ENCODE data around the gene C6orf62.
"Not testable (repeated sequence)": the region's sequence is repeated elsewhere in the genome, so short reads cannot be mapped to it uniquely, and the experiment has no call there.

C6orf62 gene

DNA sequence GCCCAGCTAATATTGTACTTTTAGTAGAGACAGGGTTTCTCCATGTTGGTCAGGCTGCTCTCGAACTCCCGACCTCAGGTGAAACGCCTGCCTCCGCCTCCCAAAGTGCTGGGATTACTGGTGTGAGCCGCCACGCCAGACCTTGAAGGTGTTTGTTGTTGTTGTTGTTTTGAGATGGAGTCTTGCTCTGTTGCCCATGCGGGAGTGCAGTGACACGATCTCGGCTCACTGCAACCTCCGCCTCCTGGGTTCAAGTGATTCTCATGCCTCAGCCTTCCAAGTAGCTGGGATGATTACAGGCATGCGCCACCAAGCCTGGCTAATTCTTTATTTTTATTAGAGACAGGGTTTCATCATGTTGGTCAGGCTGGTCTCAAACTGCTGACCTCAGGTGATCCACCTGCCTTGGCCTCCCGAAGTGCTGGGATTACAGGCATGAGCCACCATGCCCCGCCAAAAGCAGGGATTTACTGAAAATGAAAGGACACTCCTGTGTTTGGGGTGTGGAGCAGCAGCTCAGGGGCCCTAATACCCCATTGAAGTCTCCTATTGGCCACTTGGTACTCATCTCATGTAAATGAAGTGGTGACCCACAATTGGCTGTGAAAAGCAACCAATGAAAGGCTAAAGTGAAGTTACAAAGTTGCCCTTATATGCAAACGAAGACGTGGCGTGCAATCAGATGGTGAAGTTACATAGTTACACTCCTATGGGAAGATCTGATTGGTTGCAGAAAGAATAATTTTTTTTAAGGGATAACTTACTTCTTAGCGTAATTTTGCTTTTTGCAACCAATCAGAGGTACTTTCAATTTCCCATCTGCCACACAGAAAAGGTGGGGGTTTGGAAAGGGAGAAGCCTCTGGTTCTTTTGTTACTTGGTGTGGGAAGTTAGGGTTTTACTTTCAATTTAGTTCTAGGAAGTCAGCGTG, 50.6 kb downstream of the C6orf62 start:
- H3K36me3 ChIP-seq (ENCODE audit: control insufficient read depth in 2 of 2, insufficient read depth in 1 of 2, low read length in 2 of 2) = peaks cover 4 to 18% of the 10 kb centered on the region in 2 experiments; a peak in 2 of 3 replicates
- H3K27ac ChIP-seq (ENCODE audit: extremely low read depth, low read depth, low read length); H3K9me3 ChIP-seq (ENCODE audit: control insufficient read depth, insufficient read depth, low read depth, low read length); H3K4me3 ChIP-seq (ENCODE audit: low read depth, low read length); H3K4me1 ChIP-seq (ENCODE audit: control insufficient read depth, insufficient read depth, low read length); POLR2A ChIA-PET: not testable (repeated sequence)
- CTCF ChIA-PET = interaction anchor here (0.6 to 2.4 kb wide), 2 partner anchors 85 to 238 kb away, joined by 3 to 11 read pairs; no protein-coding TSS in a partner anchor

DNA sequence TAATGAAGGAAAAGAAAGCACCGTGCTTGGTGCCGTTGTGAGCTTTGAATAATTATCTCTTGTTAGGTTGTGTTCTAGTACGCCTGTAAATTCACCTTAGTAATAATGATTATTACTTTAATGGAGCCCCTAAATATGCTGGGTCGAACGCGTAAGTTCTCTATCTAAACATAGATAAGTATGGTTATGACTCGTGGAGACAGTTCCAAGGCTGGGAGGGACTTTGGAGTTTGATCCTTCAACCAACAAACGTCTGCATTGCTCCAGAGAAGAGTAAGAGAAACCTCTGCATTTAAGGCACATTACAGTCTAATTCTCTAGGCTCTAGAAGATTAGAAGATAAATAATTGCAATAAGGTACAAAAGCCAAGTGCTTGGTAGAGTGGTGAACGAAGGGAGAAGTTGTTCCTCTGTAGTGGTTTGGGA, 51.6 kb downstream of the C6orf62 start:
- Histone ChIP-seq H3K27ac (ENCODE audit: extremely low read depth, low read depth, low read length) (peak overlapping the region; percentile 64), H3K9me3 (ENCODE audit: control insufficient read depth, insufficient read depth, low read depth, low read length) (no peaks in the 10 kb centered on the region), H3K4me1 (ENCODE audit: control insufficient read depth, insufficient read depth, low read length) (no peaks in the 10 kb centered on the region; the same call in 1 of the 2 replicates), H3K4me3 (ENCODE audit: low read depth, low read length) (peak overlapping the region; percentile 93), H3K36me3 (ENCODE audit: control insufficient read depth in 2 of 2, insufficient read depth in 1 of 2, low read length in 2 of 2) (peaks cover 9 to 27% of the 10 kb centered on the region in 2 experiments; a peak in 2 of 3 replicates)
- TF ChIP-seq, protein P1, sequence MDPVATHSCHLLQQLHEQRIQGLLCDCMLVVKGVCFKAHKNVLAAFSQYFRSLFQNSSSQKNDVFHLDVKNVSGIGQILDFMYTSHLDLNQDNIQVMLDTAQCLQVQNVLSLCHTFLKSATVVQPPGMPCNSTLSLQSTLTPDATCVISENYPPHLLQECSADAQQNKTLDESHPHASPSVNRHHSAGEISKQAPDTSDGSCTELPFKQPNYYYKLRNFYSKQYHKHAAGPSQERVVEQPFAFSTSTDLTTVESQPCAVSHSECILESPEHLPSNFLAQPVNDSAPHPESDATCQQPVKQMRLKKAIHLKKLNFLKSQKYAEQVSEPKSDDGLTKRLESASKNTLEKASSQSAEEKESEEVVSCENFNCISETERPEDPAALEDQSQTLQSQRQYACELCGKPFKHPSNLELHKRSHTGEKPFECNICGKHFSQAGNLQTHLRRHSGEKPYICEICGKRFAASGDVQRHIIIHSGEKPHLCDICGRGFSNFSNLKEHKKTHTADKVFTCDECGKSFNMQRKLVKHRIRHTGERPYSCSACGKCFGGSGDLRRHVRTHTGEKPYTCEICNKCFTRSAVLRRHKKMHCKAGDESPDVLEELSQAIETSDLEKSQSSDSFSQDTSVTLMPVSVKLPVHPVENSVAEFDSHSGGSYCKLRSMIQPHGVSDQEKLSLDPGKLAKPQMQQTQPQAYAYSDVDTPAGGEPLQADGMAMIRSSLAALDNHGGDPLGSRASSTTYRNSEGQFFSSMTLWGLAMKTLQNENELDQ (tag by site-specific recombination; IDR thresholded peaks at IDR 0.05; ENCODE audit: low read depth) = no peak
- TF ChIP-seq ZNF558 (tag by site-specific recombination; IDR thresholded peaks at IDR 0.05) = 0 out of 2 replicates have a peak, but pooled peaks have one; percentile 20
- no peak for TF ChIP-seq ZNF623 (tag by site-specific recombination; IDR thresholded peaks at IDR 0.05)
- peak; percentile 15; the same call in 1 of the 2 replicates for TF ChIP-seq ZNF335 (tag by site-specific recombination; conservative IDR thresholded peaks at IDR 0.05)
- TF ChIP-seq ZNF10 (tag by site-specific recombination; IDR thresholded peaks at IDR 0.05) = no peak
- no peak for TF ChIP-seq ZNF37A (tag by site-specific recombination; IDR thresholded peaks at IDR 0.05)
- CTCF ChIA-PET = interaction anchor here (0.6 to 2.9 kb wide), 11 partner anchors 17 to 237 kb away, joined by 3 to 31 read pairs (median 5); no protein-coding TSS in a partner anchor
- POLR2A ChIA-PET = interaction anchor here (0.6 to 2.6 kb wide), 8 partner anchors 16 to 172 kb away, joined by 3 to 28 read pairs (median 6); partner anchors contain the start of genes ALDH5A1, GMNN and KIAA0319

DNA sequence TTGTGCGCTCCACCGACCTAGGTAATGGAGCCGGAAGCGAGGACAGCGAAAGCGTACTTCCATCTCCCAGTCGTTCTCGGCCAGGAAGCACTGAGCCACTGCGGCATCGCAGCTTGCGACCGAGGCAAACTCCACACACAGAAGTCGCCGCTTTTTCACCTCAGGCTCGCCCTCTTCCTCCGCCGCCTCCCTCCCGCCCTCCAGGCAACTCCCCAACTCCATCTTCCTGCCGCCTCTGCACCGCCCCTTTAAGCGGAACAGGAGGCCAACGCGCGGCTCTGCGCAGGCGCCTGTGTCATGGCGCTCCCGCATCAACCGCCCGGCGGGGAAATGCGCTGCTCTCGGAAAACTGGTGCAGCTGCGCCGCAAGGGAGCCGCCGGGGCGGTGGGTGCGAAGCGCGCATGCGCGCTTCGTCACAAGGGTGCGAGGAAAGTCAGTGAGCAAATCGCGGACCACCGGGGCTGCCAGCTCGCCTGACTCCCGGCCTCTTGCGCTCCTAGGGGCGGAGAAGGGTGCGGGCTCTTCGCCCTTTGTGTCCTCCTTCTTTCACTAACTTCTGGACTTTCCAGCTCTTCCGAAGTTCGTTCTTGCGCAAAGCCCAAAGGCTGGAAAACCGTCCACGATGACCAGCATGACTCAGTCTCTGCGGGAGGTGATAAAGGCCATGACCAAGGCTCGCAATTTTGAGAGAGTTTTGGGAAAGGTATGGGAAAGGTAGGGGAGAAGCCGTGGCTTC, 52.1 kb downstream of the C6orf62 start, which contains the start of the genes ACOT13 and TDP2:
TSS of gene ACOT13 (plus strand) at position 437 of the 737 bp plus-strand sequence. CDS start at position 624, 187 bp downstream.
TSS of gene TDP2 (minus strand) at position 259 of the 737 bp plus-strand sequence. CDS start at position 222, 37 bp downstream.
- Histone ChIP-seq H3K36me3 (ENCODE audit: control insufficient read depth in 2 of 2, insufficient read depth in 1 of 2, low read length in 2 of 2) (peaks cover 9 to 33% of the 10 kb centered on the region in 2 experiments; a peak in 2 of 3 replicates), H3K4me3 (ENCODE audit: low read depth, low read length) (peak within 1 kb of the TSS; percentile 93), H3K9me3 (ENCODE audit: control insufficient read depth, insufficient read depth, low read depth, low read length) (no peaks in the 10 kb centered on the region), H3K4me1 (ENCODE audit: control insufficient read depth, insufficient read depth, low read length) (no peaks in the 10 kb centered on the region; the same call in 1 of the 2 replicates), H3K27ac (ENCODE audit: extremely low read depth, low read depth, low read length) (peak within 1 kb of the TSS; percentile 71)
- ChIA-PET POLR2A (interaction anchor here (0.5 to 2.6 kb wide), 10 partner anchors 16 to 172 kb away, joined by 3 to 28 read pairs (median 6); partner anchors contain the start of genes ALDH5A1, C6orf62, GMNN and KIAA0319), CTCF (interaction anchor here (0.6 to 2.9 kb wide), 12 partner anchors 17 to 236 kb away, joined by 3 to 31 read pairs (median 4); no protein-coding TSS in a partner anchor)
- no peak for TF ChIP-seq ZNF623 (tag by site-specific recombination; IDR thresholded peaks at IDR 0.05)
- TF ChIP-seq BCL11B (tag by site-specific recombination; IDR thresholded peaks at IDR 0.05; ENCODE audit: low read depth) = peak; percentile 55; the same call in 1 of the 2 replicates
- TF ChIP-seq ZNF664 (tag by site-specific recombination; IDR thresholded peaks at IDR 0.05) = no peak
- TF ChIP-seq, protein P2, sequence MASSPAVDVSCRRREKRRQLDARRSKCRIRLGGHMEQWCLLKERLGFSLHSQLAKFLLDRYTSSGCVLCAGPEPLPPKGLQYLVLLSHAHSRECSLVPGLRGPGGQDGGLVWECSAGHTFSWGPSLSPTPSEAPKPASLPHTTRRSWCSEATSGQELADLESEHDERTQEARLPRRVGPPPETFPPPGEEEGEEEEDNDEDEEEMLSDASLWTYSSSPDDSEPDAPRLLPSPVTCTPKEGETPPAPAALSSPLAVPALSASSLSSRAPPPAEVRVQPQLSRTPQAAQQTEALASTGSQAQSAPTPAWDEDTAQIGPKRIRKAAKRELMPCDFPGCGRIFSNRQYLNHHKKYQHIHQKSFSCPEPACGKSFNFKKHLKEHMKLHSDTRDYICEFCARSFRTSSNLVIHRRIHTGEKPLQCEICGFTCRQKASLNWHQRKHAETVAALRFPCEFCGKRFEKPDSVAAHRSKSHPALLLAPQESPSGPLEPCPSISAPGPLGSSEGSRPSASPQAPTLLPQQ (tag by site-specific recombination; IDR thresholded peaks at IDR 0.05) = peak; percentile 97
- peak; percentile 40; the same call in 1 of the 2 replicates for TF ChIP-seq ZNF133 (tag by site-specific recombination; IDR thresholded peaks at IDR 0.05)
- TF ChIP-seq ZNF394 (tag by site-specific recombination; IDR thresholded peaks at IDR 0.05; ENCODE audit: borderline replicate concordance) = peak; percentile 75; the same call in 1 of the 2 replicates
- TF ChIP-seq, protein P3, sequence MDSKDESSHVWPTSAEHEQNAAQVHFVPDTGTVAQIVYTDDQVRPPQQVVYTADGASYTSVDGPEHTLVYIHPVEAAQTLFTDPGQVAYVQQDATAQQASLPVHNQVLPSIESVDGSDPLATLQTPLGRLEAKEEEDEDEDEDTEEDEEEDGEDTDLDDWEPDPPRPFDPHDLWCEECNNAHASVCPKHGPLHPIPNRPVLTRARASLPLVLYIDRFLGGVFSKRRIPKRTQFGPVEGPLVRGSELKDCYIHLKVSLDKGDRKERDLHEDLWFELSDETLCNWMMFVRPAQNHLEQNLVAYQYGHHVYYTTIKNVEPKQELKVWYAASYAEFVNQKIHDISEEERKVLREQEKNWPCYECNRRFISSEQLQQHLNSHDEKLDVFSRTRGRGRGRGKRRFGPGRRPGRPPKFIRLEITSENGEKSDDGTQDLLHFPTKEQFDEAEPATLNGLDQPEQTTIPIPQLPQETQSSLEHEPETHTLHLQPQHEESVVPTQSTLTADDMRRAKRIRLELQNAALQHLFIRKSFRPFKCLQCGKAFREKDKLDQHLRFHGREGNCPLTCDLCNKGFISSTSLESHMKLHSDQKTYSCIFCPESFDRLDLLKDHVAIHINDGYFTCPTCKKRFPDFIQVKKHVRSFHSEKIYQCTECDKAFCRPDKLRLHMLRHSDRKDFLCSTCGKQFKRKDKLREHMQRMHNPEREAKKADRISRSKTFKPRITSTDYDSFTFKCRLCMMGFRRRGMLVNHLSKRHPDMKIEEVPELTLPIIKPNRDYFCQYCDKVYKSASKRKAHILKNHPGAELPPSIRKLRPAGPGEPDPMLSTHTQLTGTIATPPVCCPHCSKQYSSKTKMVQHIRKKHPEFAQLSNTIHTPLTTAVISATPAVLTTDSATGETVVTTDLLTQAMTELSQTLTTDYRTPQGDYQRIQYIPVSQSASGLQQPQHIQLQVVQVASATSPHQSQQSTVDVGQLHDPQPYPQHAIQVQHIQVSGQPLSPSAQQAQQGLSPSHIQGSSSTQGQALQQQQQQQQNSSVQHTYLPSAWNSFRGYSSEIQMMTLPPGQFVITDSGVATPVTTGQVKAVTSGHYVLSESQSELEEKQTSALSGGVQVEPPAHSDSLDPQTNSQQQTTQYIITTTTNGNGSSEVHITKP (tag by site-specific recombination; IDR thresholded peaks at IDR 0.05) = no peak
- peak; percentile 85 for TF ChIP-seq KLF9 (tag by site-specific recombination; IDR thresholded peaks at IDR 0.05; ENCODE audit: low read depth)
- TF ChIP-seq ZBTB48 (tag by site-specific recombination; IDR thresholded peaks at IDR 0.05) = peak; percentile 80
- TF ChIP-seq ZNF830 (tag by site-specific recombination; IDR thresholded peaks at IDR 0.05; ENCODE audit: low read depth) = no peak
- TF ChIP-seq ZSCAN16 (tag by site-specific recombination; IDR thresholded peaks at IDR 0.05) = 0 out of 2 replicates have a peak, but pooled peaks have one; percentile 30
- TF ChIP-seq ZNF341 (tag by site-specific recombination; IDR thresholded peaks at IDR 0.05; ENCODE audit: low read depth) = peak; percentile 48; the same call in 1 of the 2 replicates
- TF ChIP-seq SP2 (tag by site-specific recombination; IDR thresholded peaks at IDR 0.05) = peak; percentile 93

All from HEK293 (cell line).